ENCODE results near the gene TSSC4. TPM values are rescaled to one million over a fixed set of nuclear protein-coding genes. Genes with fewer than 3 reads are reported as not detected.

Gene TSSC4
- total RNA-seq, 1 experiment from 2014 or later = 25.3 TPM

- Histone ChIP-seq H2AFZ (ENCODE audit: low read length) (no peak overlapping the region), H3K9me2 (replicated peaks; ENCODE audit: insufficient read depth, low read length) (no peaks in the 10 kb centered on the region), H3K9ac (ENCODE audit: low read length) (no peak overlapping the region), H3K79me2 (ENCODE audit: low read length) (peaks cover 16% of the 10 kb centered on the region), H3K4me1 (ENCODE audit: low read length) (peaks cover 13% of the 10 kb centered on the region), H3K27ac (ENCODE audit: low read length) (no peak overlapping the region), H4K20me1 (ENCODE audit: insufficient read depth, low read depth, low read length) (peaks cover 23% of the 10 kb centered on the region; the same call in 1 of the 2 replicates), H3K9me3 (ENCODE audit: low read length) (no peaks in the 10 kb centered on the region), H3K4me3 (ENCODE audit: low read length) (no peak overlapping the region), H3K36me3 (ENCODE audit: insufficient read depth, low read length) (peaks cover 7% of the 10 kb centered on the region; the same call in 1 of the 2 replicates), H3K4me2 (ENCODE audit: low read depth, low read length, poor library complexity, severe bottlenecking) (no peak overlapping the region), H3K27me3 (ENCODE audit: low read length) (no peaks in the 10 kb centered on the region)
- no peak for DNase-seq
Observed at GRCh38 chr11:2404735-2405196, 4.2 kb downstream of the TSSC4 start.

GRCh38 chr11:2406451-2406850 is 5.9 kb downstream of the TSSC4 start:
- Histone ChIP-seq H3K36me3 (ENCODE audit: insufficient read depth, low read length) (peaks cover 7% of the 10 kb centered on the region; the same call in 1 of the 2 replicates), H3K9ac (ENCODE audit: low read length) (no peak overlapping the region), H3K4me3 (ENCODE audit: low read length) (no peak overlapping the region), H2AFZ (ENCODE audit: low read length) (no peak overlapping the region), H3K4me1 (ENCODE audit: low read length) (peaks cover 8% of the 10 kb centered on the region), H3K9me2 (replicated peaks; ENCODE audit: insufficient read depth, low read length) (no peaks in the 10 kb centered on the region), H3K79me2 (ENCODE audit: low read length) (peaks cover 8% of the 10 kb centered on the region), H3K27ac (ENCODE audit: low read length) (no peak overlapping the region), H3K27me3 (ENCODE audit: low read length) (no peaks in the 10 kb centered on the region), H3K4me2 (ENCODE audit: low read depth, low read length, poor library complexity, severe bottlenecking) (no peak overlapping the region), H4K20me1 (ENCODE audit: insufficient read depth, low read depth, low read length) (peaks cover 21% of the 10 kb centered on the region; the same call in 1 of the 2 replicates), H3K9me3 (ENCODE audit: low read length) (no peaks in the 10 kb centered on the region)
- DNase-seq = no peak

GRCh38 chr11:2406878-2407410 is 6.4 kb downstream of the TSSC4 start:
- no peak overlapping the region for H3K9ac ChIP-seq (ENCODE audit: low read length)
- H3K27ac ChIP-seq (ENCODE audit: low read length) = no peak overlapping the region
- no peak for DNase-seq
- peaks cover 3% of the 10 kb centered on the region for H3K4me1 ChIP-seq (ENCODE audit: low read length)
- peaks cover 16% of the 10 kb centered on the region; the same call in 1 of the 2 replicates for H4K20me1 ChIP-seq (ENCODE audit: insufficient read depth, low read depth, low read length)
- no peaks in the 10 kb centered on the region for H3K9me2 ChIP-seq (replicated peaks; ENCODE audit: insufficient read depth, low read length)
- H3K36me3 ChIP-seq (ENCODE audit: insufficient read depth, low read length) = peaks cover 7% of the 10 kb centered on the region; the same call in 1 of the 2 replicates
- peaks cover 3% of the 10 kb centered on the region for H3K79me2 ChIP-seq (ENCODE audit: low read length)
- no peak overlapping the region for H2AFZ ChIP-seq (ENCODE audit: low read length)
- H3K4me3 ChIP-seq (ENCODE audit: low read length) = no peak overlapping the region
- H3K4me2 ChIP-seq (ENCODE audit: low read depth, low read length, poor library complexity, severe bottlenecking) = no peak overlapping the region
- no peaks in the 10 kb centered on the region for H3K9me3 ChIP-seq (ENCODE audit: low read length)
- H3K27me3 ChIP-seq (ENCODE audit: low read length) = no peaks in the 10 kb centered on the region

GRCh38 chr11:2408671-2409070 is 8.1 kb downstream of the TSSC4 start:
- H3K9me2 ChIP-seq (replicated peaks; ENCODE audit: insufficient read depth, low read length) = no peaks in the 10 kb centered on the region
- H3K9me3 ChIP-seq (ENCODE audit: low read length) = no peaks in the 10 kb centered on the region
- H4K20me1 ChIP-seq (ENCODE audit: insufficient read depth, low read depth, low read length) = 0 out of 2 replicates have a peak, but pooled peaks cover 10% of the 10 kb centered on the region
- no peak overlapping the region for H3K4me3 ChIP-seq (ENCODE audit: low read length)
- H3K27ac ChIP-seq (ENCODE audit: low read length) = no peak overlapping the region
- H3K27me3 ChIP-seq (ENCODE audit: low read length) = no peaks in the 10 kb centered on the region
- H3K4me1 ChIP-seq (ENCODE audit: low read length) = no peaks in the 10 kb centered on the region
- no peak overlapping the region for H3K9ac ChIP-seq (ENCODE audit: low read length)
- H2AFZ ChIP-seq (ENCODE audit: low read length) = no peak overlapping the region
- no peak for DNase-seq
- H3K4me2 ChIP-seq (ENCODE audit: low read depth, low read length, poor library complexity, severe bottlenecking) = no peak overlapping the region
- H3K79me2 ChIP-seq (ENCODE audit: low read length) = no peaks in the 10 kb centered on the region
- no peaks in the 10 kb centered on the region for H3K36me3 ChIP-seq (ENCODE audit: insufficient read depth, low read length)

GRCh38 chr11:2409126-2409525 is 8.6 kb downstream of the TSSC4 start:
- no peak overlapping the region for H3K27ac ChIP-seq (ENCODE audit: low read length)
- no peak overlapping the region for H2AFZ ChIP-seq (ENCODE audit: low read length)
- H3K79me2 ChIP-seq (ENCODE audit: low read length) = no peaks in the 10 kb centered on the region
- H3K4me2 ChIP-seq (ENCODE audit: low read depth, low read length, poor library complexity, severe bottlenecking) = no peak overlapping the region
- H3K4me1 ChIP-seq (ENCODE audit: low read length) = no peaks in the 10 kb centered on the region
- no peak for DNase-seq
- H3K36me3 ChIP-seq (ENCODE audit: insufficient read depth, low read length) = no peaks in the 10 kb centered on the region
- 0 out of 2 replicates have a peak, but pooled peaks cover 7% of the 10 kb centered on the region for H4K20me1 ChIP-seq (ENCODE audit: insufficient read depth, low read depth, low read length)
- H3K9me2 ChIP-seq (replicated peaks; ENCODE audit: insufficient read depth, low read length) = no peaks in the 10 kb centered on the region
- no peak overlapping the region for H3K9ac ChIP-seq (ENCODE audit: low read length)
- no peaks in the 10 kb centered on the region for H3K27me3 ChIP-seq (ENCODE audit: low read length)
- H3K4me3 ChIP-seq (ENCODE audit: low read length) = no peak overlapping the region
- no peaks in the 10 kb centered on the region for H3K9me3 ChIP-seq (ENCODE audit: low read length)

- Histone ChIP-seq H3K27ac (ENCODE audit: low read length) (no peak overlapping the region), H3K9ac (ENCODE audit: low read length) (no peak overlapping the region), H3K36me3 (ENCODE audit: insufficient read depth, low read length) (no peaks in the 10 kb centered on the region)
Observed at GRCh38 chr11:2409611-2410468, 9.3 kb downstream of the TSSC4 start.

GRCh38 chr11:2410616-2411015 is 10.1 kb downstream of the TSSC4 start:
- Histone ChIP-seq H3K9me2 (replicated peaks; ENCODE audit: insufficient read depth, low read length) (no peaks in the 10 kb centered on the region), H2AFZ (ENCODE audit: low read length) (no peak overlapping the region), H3K4me1 (ENCODE audit: low read length) (no peaks in the 10 kb centered on the region), H3K9me3 (ENCODE audit: low read length) (no peaks in the 10 kb centered on the region), H3K27me3 (ENCODE audit: low read length) (no peaks in the 10 kb centered on the region), H3K4me3 (ENCODE audit: low read length) (no peak overlapping the region), H4K20me1 (ENCODE audit: insufficient read depth, low read depth, low read length) (0 out of 2 replicates have a peak, but pooled peaks cover 5% of the 10 kb centered on the region), H3K9ac (ENCODE audit: low read length) (no peak overlapping the region), H3K4me2 (ENCODE audit: low read depth, low read length, poor library complexity, severe bottlenecking) (no peak overlapping the region), H3K36me3 (ENCODE audit: insufficient read depth, low read length) (no peaks in the 10 kb centered on the region), H3K79me2 (ENCODE audit: low read length) (no peaks in the 10 kb centered on the region), H3K27ac (ENCODE audit: low read length) (no peak overlapping the region)
- no peak for DNase-seq

More at GRCh38 chr11:2409611-2410468, 9.3 kb downstream of the TSSC4 start:
- H3K9me2 ChIP-seq (replicated peaks; ENCODE audit: insufficient read depth, low read length) = no peaks in the 10 kb centered on the region
- no peak for DNase-seq
- H3K9me3 ChIP-seq (ENCODE audit: low read length) = no peaks in the 10 kb centered on the region
- H3K79me2 ChIP-seq (ENCODE audit: low read length) = no peaks in the 10 kb centered on the region
- no peaks in the 10 kb centered on the region for H3K4me1 ChIP-seq (ENCODE audit: low read length)
- 0 out of 2 replicates have a peak, but pooled peaks cover 5% of the 10 kb centered on the region for H4K20me1 ChIP-seq (ENCODE audit: insufficient read depth, low read depth, low read length)
- no peaks in the 10 kb centered on the region for H3K27me3 ChIP-seq (ENCODE audit: low read length)
- no peak overlapping the region for H3K4me2 ChIP-seq (ENCODE audit: low read depth, low read length, poor library complexity, severe bottlenecking)
- no peak overlapping the region for H3K4me3 ChIP-seq (ENCODE audit: low read length)
- no peak overlapping the region for H2AFZ ChIP-seq (ENCODE audit: low read length)
